CD4-positive, alpha-beta T cell (primary cell): Measurements from ENCODE around the gene ARTN. TPM values are rescaled to one million over a fixed set of nuclear protein-coding genes. Genes with fewer than 3 reads are reported as not detected.

Source experiments
- ATAC-seq: fragments of 200-7000 bp; cut with Tn5 transposase; one replicate; pipeline ENCODE4 v1.10.0; 2022; ENCODE audit warnings: mild to moderate bottlenecking; ENCODE audit not compliant: poor library complexity
- CTCF ChIA-PET: fragments of 350-600 bp; sonication (Branson Sonifier 250); formaldehyde crosslinking; loops from one replicate; lab custom pipeline; 2021; ENCODE audit warnings: antibody characterized with exemption, inconsistent platforms; lab: Charles Lee
- POLR2A ChIA-PET: fragments of 350-600 bp; sonication (Branson Sonifier 250); formaldehyde crosslinking; loops from one replicate; lab custom pipeline; 2021; ENCODE audit warnings: antibody characterized with exemption, inconsistent platforms; lab: Charles Lee
- DNase-seq, 14 experiments: peaks; one replicate each; pipeline ENCODE4 v3.0.0-alpha.2; 2013 to 2020; ENCODE audit warnings: mixed read lengths in 2 of 14
- H3K27ac ChIP-seq, 2 donors: one replicate each; pipeline versions ENCODE4 v1.5.1 to v1.7.0; 2013; ENCODE audit warnings: low read length in 2 of 2, low read depth in 1 of 2, mild to moderate bottlenecking in 1 of 2
- H3K27me3 ChIP-seq, 2 experiments: 1 replicate in 1 of 2; 2 replicates in 1 of 2; pipeline versions ENCODE4 v1.6.1 to v1.7.0; 2013; ENCODE audit warnings: low read length in 2 of 2, control low read depth in 1 of 2, mild to moderate bottlenecking in 1 of 2, moderate library complexity in 1 of 2; ENCODE audit not compliant: insufficient read depth in 2 of 2, control insufficient read depth in 1 of 2
- H3K36me3 ChIP-seq: one replicate; pipeline ENCODE4 v1.6.1; 2013; ENCODE audit warnings: low read length, control low read depth; ENCODE audit not compliant: insufficient read depth
- H3K4me1 ChIP-seq: one replicate; pipeline ENCODE4 v1.6.1; 2013; ENCODE audit warnings: low read length, control low read depth; ENCODE audit not compliant: insufficient read depth
- H3K4me3 ChIP-seq: one replicate; pipeline ENCODE4 v1.5.1; 2013; ENCODE audit warnings: mild to moderate bottlenecking, low read length, moderate library complexity
- H3K9me3 ChIP-seq, 2 experiments: 1 replicate in 1 of 2; 2 replicates in 1 of 2; pipeline versions ENCODE4 v1.6.1 to v1.7.0; 2013; ENCODE audit warnings: low read length in 2 of 2, mild to moderate bottlenecking in 2 of 2, control low read depth in 1 of 2, moderate library complexity in 1 of 2; ENCODE audit not compliant: control insufficient read depth in 1 of 2, insufficient read depth in 1 of 2
- H3K27ac Mint-ChIP-seq: one replicate; pipeline ENCODE4 v1.8.0; 2020; ENCODE audit warnings: mixed read lengths
- H3K27me3 Mint-ChIP-seq: one replicate; pipeline ENCODE4 v1.8.0; 2021; ENCODE audit warnings: mixed read lengths
- H3K36me3 Mint-ChIP-seq: one replicate; pipeline ENCODE4 v1.8.0; 2021; ENCODE audit warnings: low read depth, mixed read lengths
- H3K4me1 Mint-ChIP-seq: one replicate; pipeline ENCODE4 v1.8.0; 2021; ENCODE audit warnings: low read depth, mixed read lengths
- H3K4me3 Mint-ChIP-seq: one replicate; pipeline ENCODE4 v1.8.0; 2020; ENCODE audit warnings: mild to moderate bottlenecking, mixed read lengths
- H3K9me3 Mint-ChIP-seq: one replicate; pipeline ENCODE4 v1.8.0; 2020; ENCODE audit warnings: mixed read lengths
- intact Hi-C, 2 experiments: fragments of 100-400 bp; cut with DNase I in 1 of 2; cut with micrococcal nuclease in 1 of 2; formaldehyde crosslinking; loops; one replicate each; pipeline versions ENCODE4 v1.15.1 to v1.9.0; 2023 to 2025; cut with DNase I, micrococcal nuclease
- polyA plus RNA-seq, 2 donors: library from polyadenylated mRNA; unstranded; fragments of 120-200 nt; gene quantifications; one replicate each; pipeline ENCODE4 v1.2.1, GENCODE V29; 2013
- total RNA-seq, 174 experiments: library from RNA in 2 of 174; stranded (reverse) in 2 of 174; gene quantifications; one replicate each; pipeline ENCODE4 v1.2.3 and lab custom pipeline; 2021 to 2026
- TF ChIP-seq, protein P1 (sequence below): fragments of 200-600 bp; IDR thresholded peaks from one replicate; pipeline ENCODE4 v1.8.0; 2022; ENCODE audit warnings: antibody characterized with exemption, mild to moderate bottlenecking

The ARTN gene, protein sequence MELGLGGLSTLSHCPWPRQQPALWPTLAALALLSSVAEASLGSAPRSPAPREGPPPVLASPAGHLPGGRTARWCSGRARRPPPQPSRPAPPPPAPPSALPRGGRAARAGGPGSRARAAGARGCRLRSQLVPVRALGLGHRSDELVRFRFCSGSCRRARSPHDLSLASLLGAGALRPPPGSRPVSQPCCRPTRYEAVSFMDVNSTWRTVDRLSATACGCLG
- 1 to 10 TPM in 1 of 2 experiments, under 1 TPM in 1; 0.55 to 1.3 TPM for total RNA-seq
- polyA plus RNA-seq (2013, experiment 1 of 2) = 0.14 TPM
- polyA plus RNA-seq (2013, experiment 2 of 2) = 0.20 TPM
- total RNA-seq (lab: John Stamatoyannopoulos, UW) = 0 to 0.43 (median 0.07) reads per million in 172 experiments

DNA sequence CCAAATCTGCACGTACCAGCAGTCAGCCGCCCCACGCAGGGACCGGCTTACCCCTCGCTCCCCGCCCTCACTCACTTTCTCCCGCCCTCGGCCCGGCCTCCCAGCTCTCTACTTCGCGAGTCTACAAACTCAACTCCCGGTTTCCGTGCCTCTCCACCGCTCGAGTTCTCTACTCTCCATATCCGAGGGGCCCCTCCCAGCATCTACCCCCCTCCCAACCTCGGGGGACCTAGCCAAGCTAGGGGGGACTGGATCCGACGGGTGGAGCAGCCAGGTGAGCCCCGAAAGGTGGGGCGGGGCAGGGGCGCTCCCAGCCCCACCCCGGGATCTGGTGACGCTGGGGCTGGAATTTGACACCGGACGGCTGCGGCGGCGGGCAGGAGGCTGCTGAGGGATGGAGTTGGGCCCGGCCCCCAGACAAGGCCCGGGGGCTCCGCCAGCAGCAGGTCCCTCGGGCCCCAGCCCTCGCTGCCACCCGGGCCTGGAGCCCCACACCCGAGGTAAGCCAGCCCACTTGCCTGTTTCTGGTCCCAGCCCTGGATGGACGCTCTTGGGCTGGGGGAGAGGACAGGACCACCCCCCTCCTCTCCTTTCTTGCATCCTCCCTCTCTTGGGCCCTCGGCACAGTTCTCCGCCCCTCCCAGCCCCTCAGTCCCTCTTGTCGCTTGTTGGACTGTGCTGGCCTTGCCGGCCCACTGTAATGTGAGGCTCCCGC lies at the start of gene ARTN:
Gene ARTN (plus strand): TSS at position 416 of the 715 bp plus-strand sequence. CDS start 1,856 bp downstream, outside the sequence.
- peaks cover 0 to 12% of the 10 kb centered on the region in 2 experiments for H3K9me3 ChIP-seq
- DNase-seq = no peak
- ATAC-seq = no peak
- ChIA-PET CTCF (interaction anchor here (1.9 to 3.3 kb wide), 4 partner anchors 13 to 170 kb away, joined by 6 to 24 read pairs (median 16); partner anchors contain the start of genes ATP6V0B and IPO13), POLR2A (no interaction called here)
- TF ChIP-seq, protein P1, sequence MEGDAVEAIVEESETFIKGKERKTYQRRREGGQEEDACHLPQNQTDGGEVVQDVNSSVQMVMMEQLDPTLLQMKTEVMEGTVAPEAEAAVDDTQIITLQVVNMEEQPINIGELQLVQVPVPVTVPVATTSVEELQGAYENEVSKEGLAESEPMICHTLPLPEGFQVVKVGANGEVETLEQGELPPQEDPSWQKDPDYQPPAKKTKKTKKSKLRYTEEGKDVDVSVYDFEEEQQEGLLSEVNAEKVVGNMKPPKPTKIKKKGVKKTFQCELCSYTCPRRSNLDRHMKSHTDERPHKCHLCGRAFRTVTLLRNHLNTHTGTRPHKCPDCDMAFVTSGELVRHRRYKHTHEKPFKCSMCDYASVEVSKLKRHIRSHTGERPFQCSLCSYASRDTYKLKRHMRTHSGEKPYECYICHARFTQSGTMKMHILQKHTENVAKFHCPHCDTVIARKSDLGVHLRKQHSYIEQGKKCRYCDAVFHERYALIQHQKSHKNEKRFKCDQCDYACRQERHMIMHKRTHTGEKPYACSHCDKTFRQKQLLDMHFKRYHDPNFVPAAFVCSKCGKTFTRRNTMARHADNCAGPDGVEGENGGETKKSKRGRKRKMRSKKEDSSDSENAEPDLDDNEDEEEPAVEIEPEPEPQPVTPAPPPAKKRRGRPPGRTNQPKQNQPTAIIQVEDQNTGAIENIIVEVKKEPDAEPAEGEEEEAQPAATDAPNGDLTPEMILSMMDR = no peak
- peaks cover 36% of the 10 kb centered on the region for H3K27me3 Mint-ChIP-seq
- intact Hi-C loops = loop anchor here (1.0 to 10.0 kb wide), 5 partner anchors 114 to 709 kb away; no protein-coding TSS in a partner anchor
- H3K36me3 ChIP-seq = peaks cover 4% of the 10 kb centered on the region
- peaks cover 35 to 41% of the 10 kb centered on the region in 2 experiments for H3K27me3 ChIP-seq
- H3K36me3 Mint-ChIP-seq = no peaks in the 10 kb centered on the region
- H3K4me1 Mint-ChIP-seq = peaks cover 15% of the 10 kb centered on the region
- peaks cover 33% of the 10 kb centered on the region for H3K4me1 ChIP-seq
- H3K4me3 ChIP-seq = peak within 1 kb of the TSS; percentile 5
- peak within 1 kb of the TSS; percentile 48 for H3K4me3 Mint-ChIP-seq
- H3K27ac ChIP-seq = no peak within 1 kb of the TSS
- no peak within 1 kb of the TSS for H3K27ac Mint-ChIP-seq
- H3K9me3 Mint-ChIP-seq = no peaks in the 10 kb centered on the region

DNA sequence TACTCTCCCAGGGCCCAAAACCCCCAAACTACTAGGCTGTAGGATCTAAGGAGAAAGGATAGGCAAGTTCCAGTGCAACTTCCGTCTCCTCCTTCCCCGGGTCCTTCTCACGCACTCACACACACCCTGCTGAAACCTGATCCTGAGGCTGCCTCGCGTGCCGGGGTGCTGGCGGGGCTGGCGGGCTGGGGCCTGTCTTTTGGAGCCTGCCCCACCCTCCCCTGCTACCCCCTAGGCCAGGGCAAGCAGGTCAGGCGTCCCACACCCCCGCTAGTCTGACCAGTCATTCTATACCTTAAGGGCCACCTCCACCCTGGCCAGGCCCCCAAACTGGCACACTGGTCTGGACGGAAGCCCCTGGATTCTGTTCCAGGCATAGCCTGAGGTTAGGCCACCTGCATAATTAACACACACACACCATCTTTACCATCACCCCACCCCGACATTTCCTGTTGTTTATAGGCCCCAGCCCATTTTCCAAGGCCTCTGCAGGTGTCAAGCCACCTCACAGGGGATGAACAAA lies 48.3 kb upstream of the ARTN start:
- H3K27ac Mint-ChIP-seq = no peak overlapping the region
- ATAC-seq (no peak), DNase-seq (no peak)
- Histone ChIP-seq H3K9me3 (no peaks in the 10 kb centered on the region), H3K4me1 (peaks cover 2% of the 10 kb centered on the region), H3K27ac (no peak overlapping the region), H3K27me3 (no peaks in the 10 kb centered on the region), H3K4me3 (no peak overlapping the region), H3K36me3 (no peaks in the 10 kb centered on the region)
- intact Hi-C loops = no loop called here
- ChIA-PET POLR2A (no interaction called here), CTCF (no interaction called here)
- no peaks in the 10 kb centered on the region for H3K4me1 Mint-ChIP-seq
- H3K36me3 Mint-ChIP-seq = peaks cover 5% of the 10 kb centered on the region
- H3K4me3 Mint-ChIP-seq = no peak overlapping the region
- H3K27me3 Mint-ChIP-seq = no peaks in the 10 kb centered on the region
- H3K9me3 Mint-ChIP-seq = no peaks in the 10 kb centered on the region
- TF ChIP-seq, protein P1 = no peak

DNA sequence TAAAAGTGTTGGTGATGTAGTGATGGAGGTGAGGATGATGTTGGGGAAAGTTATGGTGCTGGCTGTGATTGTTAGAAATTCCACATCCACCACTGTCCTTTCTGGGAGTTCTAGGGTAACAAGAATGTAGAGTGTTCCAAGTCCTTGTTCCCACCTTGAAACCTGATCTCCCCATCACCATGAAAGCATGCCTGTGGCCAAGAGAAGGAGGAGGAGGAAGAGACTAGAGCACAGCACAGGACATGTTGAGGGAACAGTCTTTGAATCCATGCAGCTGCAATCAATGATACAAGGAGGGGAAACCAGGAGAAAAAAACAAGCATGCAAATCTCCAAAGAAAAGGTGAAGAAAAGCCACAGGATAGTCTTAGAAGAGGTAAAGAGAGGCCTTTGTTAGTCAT lies 45.9 kb upstream of the ARTN start:
- peaks cover 5% of the 10 kb centered on the region for H3K36me3 Mint-ChIP-seq

More for the DNA sequence above, 45.9 kb upstream of the ARTN start:
- Histone ChIP-seq H3K27ac (no peak overlapping the region), H3K4me1 (peaks cover 2% of the 10 kb centered on the region), H3K4me3 (no peak overlapping the region), H3K9me3 (no peaks in the 10 kb centered on the region), H3K27me3 (no peaks in the 10 kb centered on the region), H3K36me3 (no peaks in the 10 kb centered on the region)
- Mint-ChIP-seq H3K4me1 (no peaks in the 10 kb centered on the region), H3K9me3 (no peaks in the 10 kb centered on the region), H3K27me3 (no peaks in the 10 kb centered on the region), H3K27ac (no peak overlapping the region), H3K4me3 (no peak overlapping the region)
- TF ChIP-seq, protein P1 = no peak
- ChIA-PET CTCF (no interaction called here), POLR2A (no interaction called here)
- no peak for DNase-seq
- ATAC-seq = no peak
- intact Hi-C loops = no loop called here
